Activated T-cell treated with anti-CD3 and anti-CD28 coated beads, Interleukin-2, amount 50 U/mL, for 48 hours (primary cell): ENCODE measurements around the gene CASP5.
"Not testable (repeated sequence)": the region's sequence is repeated elsewhere in the genome, so short reads cannot be mapped to it uniquely, and the experiment has no call there.

Experiments
- DNase-seq, 2 experiments: peaks; one replicate each; pipeline ENCODE4 v3.0.0-alpha.2; 2020

CASP5 gene

GRCh38 chr11:105023003-105023402 is at the start of gene CASP5:
CASP5 (minus strand) TSS chr11:105023168; CDS start chr11:105023136, 32 bp downstream.
- DNase-seq: no peak

GRCh38 chr11:105072080-105072479 is 49.1 kb upstream of the CASP5 start:
- not testable (repeated sequence) for DNase-seq

DNA sequence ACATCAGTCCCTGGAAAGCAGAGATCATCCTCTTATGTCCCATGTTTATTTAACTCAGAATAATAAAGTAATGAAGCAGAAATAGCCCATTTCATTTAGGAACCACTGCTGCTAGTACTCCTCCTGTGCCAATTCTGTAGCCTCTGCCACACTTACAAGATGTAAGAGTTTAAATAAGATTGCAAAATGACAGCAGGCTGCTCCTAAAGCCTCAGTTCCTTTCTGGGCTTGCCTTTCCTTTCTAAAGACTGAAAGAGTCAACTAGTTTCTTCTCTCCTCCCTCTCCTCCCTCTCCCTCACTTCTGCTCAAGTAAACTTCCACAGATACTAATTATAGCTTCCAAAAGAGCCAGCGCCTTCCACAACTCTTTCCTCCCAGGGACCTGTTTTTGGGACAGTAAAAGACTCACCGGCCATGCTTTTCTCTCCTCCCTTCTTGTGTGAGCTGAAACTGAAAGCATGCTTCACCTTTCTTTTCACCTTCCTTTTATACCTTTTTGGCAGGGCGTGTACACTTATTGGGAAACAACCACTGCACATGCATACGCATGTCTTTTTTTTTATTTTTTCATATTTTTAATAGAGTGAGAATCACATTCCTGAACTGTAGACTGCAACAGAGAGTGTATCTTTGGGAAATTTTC is 48.2 kb upstream of the CASP5 start:
- DNase-seq: no peak

DNA sequence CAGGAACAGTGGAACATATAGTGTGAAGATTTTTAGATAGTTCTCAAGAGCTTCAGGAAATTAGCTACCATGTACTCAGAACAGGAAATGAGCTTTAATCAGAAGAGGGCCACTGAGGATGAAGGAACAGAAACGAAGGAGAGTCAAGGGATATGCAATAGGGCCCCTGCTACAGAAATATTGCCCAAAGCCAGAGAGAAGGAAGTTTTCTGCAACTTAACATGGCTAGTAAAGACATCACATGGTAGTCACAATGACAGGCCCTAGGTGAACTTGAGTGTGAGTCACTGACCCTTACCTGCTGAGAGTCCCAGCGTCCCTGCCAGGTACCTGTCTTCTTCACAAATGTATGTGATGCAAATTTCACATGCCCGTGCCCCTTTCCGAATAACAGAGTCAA is 47.3 kb upstream of the CASP5 start:
- DNase-seq: no peak

GRCh38 chr11:105069749-105070148 is 46.8 kb upstream of the CASP5 start:
- not testable (repeated sequence) for DNase-seq

DNA sequence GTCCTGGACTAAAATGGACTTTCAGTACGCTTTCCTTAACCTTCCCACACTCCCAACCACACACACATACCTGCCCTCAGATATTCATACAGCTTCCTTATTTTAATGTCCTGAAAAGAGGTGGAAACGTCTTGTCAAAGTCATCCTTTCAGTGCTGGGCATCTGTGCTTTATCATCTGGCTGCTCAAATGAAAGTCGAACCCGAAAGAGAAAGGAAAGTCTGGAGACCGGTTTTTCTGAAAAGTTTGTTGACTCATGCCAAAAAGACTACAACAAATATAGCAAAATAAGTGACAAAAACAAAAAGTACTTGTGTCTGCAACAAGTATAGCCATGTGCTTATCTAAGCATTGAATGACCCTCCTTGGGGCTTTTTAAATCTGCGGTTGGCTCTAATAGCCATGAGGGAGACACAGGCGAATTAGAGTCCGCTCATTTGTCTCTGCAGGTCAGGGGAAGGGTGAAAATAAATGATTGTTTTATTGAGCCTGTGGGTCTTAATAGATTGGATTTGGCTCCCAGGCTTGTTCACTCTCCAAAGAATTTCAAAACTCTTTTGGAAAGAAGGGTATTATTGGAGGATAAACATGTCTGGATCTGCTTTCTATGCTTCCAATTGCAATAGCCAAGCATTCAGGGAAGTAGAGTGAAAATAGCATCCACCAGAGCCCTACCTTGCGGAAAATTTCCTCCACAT is 40.4 kb upstream of the CASP5 start:
- DNase-seq: not testable (repeated sequence)

DNA sequence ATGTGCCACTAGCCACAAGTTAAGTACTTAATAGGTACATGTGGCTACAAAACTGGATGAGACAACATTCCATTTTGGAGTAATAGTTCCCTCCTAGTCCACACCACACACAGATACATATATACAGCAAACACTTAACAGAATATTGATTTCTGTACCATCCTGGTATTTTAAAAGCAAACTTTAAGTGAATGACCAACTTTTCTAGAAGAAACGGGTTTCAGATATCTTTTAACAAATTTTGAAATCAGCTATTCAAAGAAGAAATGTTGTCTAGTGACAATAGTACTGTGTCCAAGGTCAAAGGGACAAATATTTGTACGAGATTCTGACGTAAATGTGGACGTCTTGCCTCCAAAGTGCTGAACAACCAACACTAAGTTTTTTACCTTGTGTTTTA is 34.5 kb upstream of the CASP5 start:
- DNase-seq: no peak

DNA sequence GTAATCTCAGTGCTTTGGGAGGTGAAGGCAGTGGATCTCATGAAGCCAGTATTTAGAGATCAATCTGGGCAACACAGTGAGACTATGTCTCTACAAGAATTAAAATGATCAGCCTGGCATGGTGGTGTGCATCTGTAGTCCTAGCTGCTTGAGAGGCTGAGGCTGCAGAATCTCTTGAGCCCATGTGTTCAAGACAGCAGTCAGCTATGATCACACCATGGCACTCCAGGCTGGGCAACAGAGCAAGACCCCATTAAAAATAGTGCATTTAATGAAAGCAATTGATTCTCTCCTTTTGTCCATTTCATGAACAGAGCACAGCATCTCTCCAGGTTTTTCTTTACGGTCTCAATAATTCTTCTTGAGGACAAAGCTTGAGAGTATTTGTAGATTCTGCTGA is 33.5 kb upstream of the CASP5 start:
- DNase-seq: no peak

DNA sequence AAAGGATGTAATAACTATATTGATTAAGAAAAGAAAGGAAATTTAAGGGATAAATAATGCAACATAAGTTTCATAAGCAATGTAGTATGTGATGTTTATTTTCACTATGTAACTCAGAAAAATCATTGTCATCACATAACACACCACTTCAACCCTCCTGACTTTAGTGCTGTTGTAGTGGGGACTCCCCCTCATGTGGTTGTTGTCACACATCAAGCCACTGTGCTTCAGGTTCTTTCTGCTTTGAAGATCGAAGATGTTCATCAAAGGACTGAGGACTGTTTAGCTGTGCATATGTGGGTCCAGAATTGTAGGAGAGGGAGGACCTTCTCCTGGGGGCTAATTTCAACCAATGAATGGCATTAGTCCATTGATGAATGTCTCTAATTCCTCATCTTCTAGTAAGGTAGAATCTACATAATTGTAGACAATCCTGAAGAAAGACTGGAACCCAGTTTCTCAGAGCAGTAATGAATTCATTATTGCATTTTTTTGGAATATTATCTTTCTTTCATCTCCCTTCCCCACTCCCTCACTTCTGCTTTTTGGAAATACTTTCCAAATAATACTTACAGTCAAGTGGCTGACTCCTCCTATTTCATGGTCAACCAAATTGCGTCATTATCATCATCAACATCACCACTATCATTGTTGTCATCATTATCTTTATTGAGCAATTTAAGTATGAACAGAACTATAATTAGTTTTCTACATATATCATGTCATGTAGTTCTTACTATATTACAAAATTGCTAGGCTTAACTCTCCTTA is 31.9 kb upstream of the CASP5 start:
- no peak for DNase-seq

GRCh38 chr11:105052487-105052886 is 29.5 kb upstream of the CASP5 start:
- DNase-seq: no peak

DNA sequence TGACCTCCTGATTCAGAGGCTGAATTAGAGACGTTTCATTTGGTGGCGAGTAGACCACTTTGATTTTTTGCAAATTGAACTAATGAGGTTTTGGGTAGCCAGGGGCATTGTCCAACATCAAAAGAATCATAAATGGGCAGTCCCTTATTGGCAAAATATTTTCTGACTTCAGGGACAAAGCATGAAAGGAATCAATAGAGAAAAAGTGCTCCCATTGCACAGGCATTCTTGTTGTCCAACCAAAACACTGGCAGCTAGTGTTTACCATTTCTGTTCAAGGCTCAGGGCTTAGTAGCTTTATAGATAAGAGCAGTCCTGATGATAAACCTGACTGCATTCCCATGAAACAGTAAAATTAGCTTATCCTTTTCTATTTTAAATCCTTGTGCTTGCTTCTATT is 28.6 kb upstream of the CASP5 start:
- DNase-seq: no peak

DNA sequence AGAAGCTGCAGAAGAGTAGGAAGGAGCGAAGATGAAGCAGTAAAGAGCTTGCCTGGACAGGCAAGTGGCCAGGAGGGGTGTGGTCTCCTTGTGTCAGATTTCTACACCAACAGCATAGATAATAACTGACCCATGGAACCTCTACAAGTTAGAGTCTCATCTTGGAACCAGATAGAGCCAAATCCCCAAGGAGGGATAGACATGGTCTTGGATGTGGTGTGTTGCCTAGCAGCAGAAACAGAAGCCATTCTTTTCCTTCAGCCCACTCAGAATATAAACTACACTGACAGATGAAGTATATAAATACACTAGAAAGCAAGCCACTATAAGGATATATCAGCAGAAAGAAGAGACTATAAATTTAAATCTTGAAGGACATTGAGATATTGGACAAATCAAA is 26.5 kb upstream of the CASP5 start:
- DNase-seq: no peak

- DNase-seq: no peak
Observed at GRCh38 chr11:105046898-105047579, 24.1 kb upstream of the CASP5 start.

DNA sequence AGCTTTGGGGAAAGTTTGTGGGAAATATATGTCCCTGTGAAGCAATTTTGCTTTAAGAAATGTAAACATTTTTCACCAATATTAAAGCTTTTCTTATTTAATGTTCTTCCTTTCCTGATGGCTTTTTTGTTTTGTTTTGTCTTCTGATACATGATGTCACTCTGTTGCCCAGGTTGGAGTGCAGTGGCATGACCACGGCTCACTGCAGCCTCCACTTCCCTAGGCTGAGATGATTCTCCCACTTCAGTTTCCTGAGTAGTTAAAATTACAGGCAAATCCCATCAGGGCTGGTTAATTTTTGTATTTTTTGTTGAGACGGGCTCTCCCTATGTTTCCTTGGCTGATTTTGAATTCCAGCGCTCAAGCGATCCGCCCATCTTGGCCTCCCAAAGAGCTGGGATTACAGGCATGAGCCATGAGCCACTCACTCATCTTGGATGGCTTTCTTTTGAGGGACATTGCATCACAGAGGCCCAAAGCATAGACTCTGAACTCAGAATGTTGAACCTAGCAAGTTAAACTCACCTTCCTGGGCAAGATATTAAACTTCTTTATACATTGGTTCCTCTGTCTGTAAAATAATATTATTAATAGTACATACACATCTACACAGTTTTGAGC is 22.8 kb upstream of the CASP5 start:
- DNase-seq: no peak

DNA sequence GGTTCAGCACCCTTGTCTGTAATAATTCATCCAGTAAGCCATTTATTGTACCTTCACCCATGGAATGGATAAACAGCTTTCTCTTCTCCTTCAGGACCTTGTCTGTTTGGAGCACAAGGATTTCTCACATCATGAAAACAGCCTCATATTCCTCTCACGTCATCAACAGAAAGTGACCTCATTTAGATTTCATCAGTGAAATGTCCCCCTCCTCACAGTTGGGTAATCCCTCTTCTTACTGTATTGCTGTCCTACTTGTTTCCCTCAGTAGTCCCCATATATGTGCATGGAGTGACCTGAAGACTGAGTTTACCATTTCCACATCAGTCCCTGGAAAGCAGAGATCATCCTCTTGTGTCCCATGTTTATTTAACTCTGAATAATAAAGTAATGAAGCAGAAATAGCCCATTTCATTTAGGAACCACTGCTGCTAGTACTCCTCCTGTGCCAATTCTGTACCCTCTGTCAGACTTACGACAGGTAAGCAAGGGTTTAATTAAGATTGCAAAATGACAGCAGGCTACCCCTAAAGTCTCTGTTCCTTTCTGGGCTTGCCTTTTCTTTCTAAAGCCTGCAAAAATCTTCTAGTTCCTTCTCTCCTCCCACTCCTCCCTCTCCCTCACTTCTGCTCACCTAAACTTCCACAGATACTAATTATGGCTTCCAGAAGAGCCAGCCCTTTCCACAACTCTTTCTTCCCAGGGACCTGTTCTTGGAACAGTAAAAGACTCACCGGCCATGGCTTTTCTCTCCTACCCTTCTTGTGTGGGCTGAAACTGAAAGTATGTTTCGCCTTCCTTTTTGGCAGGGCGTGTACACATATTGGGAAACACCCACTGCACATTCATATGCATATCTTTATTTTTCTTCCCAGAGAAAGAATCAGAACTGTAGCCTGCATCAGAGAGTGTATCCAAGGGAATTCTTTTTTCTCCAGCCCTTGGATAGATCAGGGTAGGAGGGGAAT is 21.9 kb upstream of the CASP5 start, which contains the start of gene CARD16:
Gene CARD16 (minus strand): TSS at position 779 of the 968 bp plus-strand sequence. CDS start 38 bp downstream, at position 741.
- DNase-seq: peak; percentile 38 to 48

DNA sequence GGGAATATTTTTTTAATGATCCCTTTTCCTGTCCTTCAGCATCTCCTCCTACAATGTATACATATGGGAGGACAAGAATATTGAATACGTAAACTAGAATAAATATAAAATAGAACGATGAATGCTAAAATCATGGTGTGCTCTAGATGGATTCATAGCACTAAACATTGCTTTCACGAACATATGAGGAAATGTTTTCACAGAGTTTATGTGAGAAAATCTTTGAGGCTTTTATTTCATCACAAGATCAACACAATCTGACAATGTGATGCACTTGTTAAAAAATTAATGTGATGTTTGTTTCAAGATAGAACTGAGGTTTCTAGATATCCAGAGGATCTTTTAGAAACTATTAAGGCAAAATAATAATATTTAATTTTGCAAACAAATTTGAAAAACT is 19.2 kb upstream of the CASP5 start:
- DNase-seq: no peak

DNA sequence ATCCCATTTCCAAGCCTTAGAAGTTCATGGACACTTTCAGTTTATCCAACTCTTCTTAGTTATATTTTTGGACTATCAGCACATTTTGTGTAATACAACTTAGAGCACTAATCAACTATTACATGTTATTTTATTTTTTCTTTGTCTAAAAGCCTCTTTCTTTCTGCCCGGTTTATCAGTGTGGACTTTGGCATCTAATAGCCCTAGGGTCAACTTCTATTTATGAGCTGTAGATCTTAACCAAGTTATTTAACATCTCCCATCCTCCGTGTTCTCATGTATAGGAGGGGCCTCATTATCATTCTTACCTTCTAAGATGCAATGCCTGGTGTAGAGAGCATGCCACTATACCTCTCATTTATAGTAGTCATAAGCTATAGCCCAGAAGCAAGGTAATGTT is 17.7 kb upstream of the CASP5 start:
- DNase-seq: no peak

DNA sequence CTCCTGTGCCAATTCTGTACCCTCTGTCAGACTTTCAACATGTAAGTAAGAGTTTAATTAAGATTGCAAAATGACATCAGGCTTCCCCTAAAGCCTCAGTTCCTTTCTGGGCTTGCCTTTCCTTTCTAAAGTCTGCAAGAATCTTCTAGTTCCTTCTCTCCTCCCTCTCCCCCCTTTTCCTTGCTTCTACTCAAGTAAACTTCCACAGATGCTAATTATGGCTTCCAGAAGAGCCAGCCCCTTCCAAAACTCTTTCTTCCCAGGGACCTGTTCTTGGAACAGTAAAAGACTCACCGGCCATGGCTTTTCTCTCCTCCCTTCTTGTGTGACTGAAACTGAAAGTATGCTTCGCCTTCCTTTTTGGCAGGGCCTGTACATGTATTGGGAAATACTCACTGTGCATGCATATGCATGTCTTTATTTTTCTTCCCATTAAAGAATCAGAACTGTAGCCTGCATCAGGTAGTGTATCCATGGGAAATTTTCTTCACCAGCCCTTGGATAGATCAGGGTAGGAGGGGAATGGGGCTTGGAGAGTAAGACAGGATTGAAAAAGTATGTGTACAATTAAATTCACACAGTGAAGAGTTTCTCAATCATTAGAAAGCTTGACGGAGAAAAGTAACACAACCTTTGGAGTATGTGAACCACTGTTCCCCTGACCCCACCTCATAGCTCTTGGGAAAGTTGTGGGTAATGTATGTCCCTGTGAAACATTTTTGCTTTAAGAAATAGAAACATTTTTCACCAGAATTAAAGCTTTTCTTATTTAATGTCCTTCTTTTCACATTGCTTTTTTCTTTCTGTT is 12.0 kb upstream of the CASP5 start, which contains the start of gene CASP1:
Gene CASP1 (minus strand): TSS at position 332 of the 808 bp plus-strand sequence. CDS start 31 bp downstream, at position 301.
- peak; percentile 32 to 41 for DNase-seq

GRCh38 chr11:105034388-105034787 is 11.4 kb upstream of the CASP5 start:
- not testable (repeated sequence) for DNase-seq

DNA sequence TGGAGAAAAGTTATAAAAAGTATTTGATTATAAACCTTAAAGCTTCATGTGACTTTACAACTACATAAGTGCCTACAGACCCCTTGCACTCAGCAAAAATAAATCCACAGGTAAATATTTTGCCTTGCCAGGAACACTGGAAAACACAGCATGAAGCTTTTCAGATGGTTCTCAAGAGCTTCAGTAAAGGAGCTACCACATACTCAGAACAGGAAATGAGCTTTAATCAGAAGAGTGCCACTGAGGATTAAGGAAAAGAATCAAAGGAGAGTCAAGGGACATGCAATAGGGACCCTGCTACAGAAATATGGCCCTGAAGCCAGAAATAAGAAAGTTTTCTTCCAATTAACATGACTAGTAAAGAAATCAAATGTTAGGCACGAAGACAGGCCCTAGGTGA is 10.8 kb upstream of the CASP5 start:
- DNase-seq: no peak
